Activated CD8-positive, alpha-beta memory T cell treated with anti-CD3 and anti-CD28 coated beads, Interleukin-2, amount 50 U/mL, for 48 hours (primary cell): ENCODE results near the gene S100A5.

ENCODE experiments used
- DNase-seq: peaks from one replicate; pipeline ENCODE4 v3.0.0-alpha.2; 2020

S100A5 gene

GRCh38 chr1:153506386-153506785 is 34.3 kb downstream of the S100A5 start:
- DNase-seq, result no peak

DNA sequence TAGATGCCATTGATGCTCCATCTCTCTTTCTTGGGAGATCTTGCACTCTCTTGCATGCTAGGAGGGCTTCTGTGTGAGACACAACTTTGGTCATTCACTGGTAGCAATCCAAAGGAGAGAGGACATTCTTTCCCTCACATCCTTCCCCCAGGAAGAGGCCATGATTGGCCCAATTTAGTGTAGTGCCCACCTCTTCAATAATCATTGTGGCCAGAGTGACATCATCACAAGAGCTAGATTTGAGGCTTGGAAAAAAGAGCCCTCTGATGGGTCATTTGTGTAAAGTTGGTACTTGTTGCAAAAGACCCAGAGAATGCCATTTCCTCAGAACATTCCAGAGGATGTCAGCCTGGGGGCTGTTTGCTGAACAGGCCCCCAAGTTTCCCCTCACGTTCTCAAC is 35.2 kb downstream of the S100A5 start:
- DNase-seq, result no peak

DNA sequence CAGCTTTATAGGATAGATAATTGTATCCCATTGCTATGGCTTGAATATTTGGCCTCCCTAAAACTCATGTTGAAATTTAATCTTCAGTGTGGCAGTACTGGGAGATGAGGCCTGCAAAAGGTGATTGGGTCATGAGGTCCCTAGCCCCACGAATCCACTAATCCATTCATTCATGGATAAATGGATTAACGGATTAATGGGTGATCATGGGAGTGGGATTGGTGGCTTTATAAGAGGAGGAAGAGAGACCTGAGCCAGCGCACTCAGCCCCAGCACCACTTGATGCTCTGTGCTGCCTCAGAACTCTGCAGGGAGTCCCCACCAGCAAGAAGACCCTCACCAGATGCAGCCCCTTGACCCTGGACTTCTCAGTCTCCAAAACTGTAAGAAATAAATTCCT is 37.0 kb downstream of the S100A5 start:
- no peak for DNase-seq

DNA sequence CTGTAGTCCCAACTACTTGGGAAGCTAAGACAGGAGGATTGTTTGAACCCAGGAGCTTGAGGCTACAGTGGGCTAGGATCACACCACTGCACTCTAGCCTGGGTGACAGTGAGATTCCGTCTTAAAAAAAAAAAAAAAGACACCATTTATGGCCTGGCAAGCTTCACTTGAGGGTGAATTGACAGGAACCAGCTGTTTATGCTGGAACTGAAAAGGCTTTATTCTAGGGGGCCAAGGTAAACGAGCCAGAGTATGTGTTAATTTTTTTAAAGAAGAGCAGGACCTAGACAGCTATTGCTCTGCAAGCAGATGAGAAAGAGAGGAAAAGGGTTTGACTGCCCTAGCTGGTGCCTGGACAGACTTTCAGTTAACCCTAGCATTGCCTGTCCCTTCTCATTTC is 42.0 kb downstream of the S100A5 start:
- DNase-seq, result no peak

DNA sequence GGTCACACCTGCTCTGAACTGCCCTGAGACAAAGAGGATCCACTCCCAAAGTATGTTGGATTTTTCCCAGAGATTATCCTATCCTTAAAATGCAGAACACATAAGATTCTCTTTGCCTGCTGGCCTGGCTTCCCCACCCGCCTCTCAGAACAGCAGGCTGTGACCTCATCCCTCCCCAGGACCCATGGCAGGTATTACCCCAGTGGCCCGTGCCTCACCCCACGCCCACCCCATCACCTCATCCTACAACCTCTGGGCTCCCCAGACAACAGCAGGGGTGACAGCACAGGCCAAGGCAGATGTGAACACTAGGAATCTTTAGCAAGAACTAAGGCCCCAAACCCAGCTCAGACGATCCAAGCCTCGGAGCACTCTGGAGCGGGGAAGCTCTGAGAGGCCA is 45.2 kb downstream of the S100A5 start:
- no peak for DNase-seq

DNA sequence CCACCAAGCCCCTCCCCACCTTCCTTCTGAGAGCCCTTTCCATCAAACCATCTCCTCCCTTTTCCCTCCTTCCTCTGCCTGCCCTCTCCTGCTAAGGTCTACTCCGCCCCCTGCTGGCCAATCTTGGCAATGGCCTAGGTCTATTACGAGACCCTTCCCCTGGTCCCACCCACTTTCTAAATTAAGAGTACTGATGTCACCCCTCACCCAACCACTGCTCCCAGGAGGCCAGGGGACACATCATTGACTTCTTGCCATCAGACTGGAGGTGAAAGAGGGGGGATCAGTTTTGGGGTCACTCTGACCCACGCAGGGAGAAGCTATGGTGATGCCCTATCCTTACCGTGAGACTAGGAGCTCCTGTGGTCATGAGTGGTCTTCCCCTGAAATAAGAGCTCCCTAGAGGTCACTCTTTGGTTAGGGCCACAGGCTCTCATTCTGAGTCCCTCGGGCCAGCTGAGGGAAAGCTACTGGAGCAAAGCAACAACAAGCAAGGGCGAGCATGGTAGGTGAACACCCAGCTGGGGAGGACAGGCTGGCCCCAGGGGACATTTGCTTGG is 45.7 kb downstream of the S100A5 start:
- peak; percentile 96 for DNase-seq

DNA sequence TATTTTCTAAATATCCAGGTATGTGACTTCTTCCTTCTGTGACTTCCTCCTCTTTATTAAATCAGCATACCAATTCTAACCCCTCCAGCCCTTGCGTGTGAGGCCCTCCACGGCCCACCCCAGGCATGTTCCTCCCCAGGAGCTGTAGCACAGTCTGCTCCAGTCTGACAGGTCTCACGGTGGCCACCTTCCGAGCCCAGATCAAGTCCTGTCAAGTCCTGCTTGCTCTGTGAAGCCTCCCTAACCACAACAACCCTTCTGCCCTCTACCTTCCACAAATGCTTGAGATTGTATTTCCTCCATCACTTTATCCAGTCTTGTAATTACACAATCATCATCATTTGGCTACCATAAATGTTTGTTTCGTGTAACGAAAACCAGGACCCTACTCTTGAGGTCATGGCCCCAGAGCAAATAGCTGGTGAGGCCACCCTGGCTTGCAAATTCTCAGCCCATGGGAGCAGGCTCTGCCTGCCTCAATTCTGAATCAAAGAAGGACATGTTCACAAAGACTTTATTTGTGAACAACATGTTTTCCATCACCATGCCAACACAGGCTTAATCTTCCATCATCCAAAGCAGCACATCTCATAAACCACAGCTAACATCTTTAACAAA is 47.3 kb downstream of the S100A5 start:
- no peak for DNase-seq

GRCh38 chr1:153490272-153491051 is 50.3 kb downstream of the S100A5 start:
- no peak for DNase-seq

GRCh38 chr1:153488731-153489130 is 52.0 kb downstream of the S100A5 start:
- no peak for DNase-seq

GRCh38 chr1:153487707-153488106 is 53.0 kb downstream of the S100A5 start:
- no peak for DNase-seq
